Activated CD8-positive, alpha-beta memory T cell treated with anti-CD3 and anti-CD28 coated beads, Interleukin-2, amount 50 U/mL, for 48 hours (primary cell): ENCODE results near the gene DRC3.

Source experiments
- DNase-seq: peaks from one replicate; pipeline ENCODE4 v3.0.0-alpha.2; 2020

The DRC3 gene

GRCh38 chr17:17970699-17971430 lies 1.8 kb upstream of the DRC3 start:
- DNase-seq, result no peak

GRCh38 chr17:17971431-17972125 lies 1.1 kb upstream of the DRC3 start:
- DNase-seq, result no peak

DNA sequence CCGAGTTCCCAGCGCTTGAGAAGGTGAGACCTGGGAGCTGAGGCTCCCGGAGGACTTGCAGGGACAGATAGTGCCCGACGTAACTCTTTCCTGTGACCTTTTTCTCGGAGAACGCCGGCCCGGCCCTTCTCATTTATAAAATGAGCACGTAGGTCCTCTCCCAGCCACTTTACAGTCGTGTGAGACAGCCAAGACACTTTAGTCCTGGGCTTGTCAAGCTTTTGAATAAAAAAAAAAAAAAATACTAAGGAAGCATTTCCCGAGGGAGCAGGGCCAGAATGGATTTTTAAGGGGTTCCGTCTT lies 241 bp downstream of the DRC3 start:
- DNase-seq, result no peak

DNA sequence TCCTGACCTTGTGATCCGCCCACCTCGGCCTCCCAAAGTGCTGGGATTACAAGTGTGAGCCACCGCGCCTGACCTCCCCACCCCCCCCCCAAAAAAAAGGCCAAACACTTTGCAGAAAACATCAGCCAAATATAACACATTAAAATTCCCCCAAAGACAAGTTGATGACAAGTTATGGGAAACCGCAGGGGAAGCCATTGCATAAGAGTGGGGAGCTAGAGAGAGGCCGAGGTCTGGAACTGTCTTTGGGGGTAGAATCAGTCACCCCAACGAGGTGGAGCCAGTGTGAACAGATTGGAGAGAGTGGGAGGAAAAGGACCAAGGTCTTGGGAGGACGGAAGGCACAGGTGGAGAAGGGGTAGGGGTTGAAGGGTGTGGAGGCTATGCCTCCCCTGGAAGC lies 2.8 kb downstream of the DRC3 start:
- no peak for DNase-seq

DNA sequence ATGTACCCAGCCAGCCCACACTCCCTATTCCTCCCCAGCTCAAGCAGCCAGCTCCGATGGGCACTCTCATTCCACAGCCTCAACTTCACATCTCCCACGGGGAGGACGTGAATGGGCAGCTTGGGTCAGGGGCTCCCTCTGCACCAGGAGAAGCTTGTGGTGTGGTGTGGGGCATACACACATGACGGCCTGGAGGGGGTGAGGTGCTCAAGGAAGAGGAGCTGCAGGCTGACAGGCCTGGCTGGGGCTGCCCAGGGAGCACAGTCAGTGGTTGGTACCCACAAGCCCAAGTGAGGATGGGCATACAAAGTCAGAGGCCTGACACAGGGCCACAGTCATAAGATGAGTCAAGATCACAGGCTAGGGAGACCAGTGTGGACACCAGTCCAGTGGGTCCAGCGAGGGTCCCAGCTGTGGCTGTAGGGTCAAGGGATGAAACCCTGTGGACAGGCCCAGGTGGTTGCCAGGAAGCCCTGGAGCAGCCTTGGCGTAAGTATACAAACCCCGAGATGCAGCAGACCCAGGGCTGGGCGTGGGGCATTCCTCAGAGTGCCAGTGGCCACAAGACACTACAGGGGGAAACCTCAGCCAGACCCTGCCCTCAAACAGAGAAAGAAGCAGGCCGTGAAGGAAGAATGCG lies 4.4 kb downstream of the DRC3 start:
- no peak for DNase-seq

GRCh38 chr17:17978481-17979424 lies 6.1 kb downstream of the DRC3 start:
- no peak for DNase-seq

DNA sequence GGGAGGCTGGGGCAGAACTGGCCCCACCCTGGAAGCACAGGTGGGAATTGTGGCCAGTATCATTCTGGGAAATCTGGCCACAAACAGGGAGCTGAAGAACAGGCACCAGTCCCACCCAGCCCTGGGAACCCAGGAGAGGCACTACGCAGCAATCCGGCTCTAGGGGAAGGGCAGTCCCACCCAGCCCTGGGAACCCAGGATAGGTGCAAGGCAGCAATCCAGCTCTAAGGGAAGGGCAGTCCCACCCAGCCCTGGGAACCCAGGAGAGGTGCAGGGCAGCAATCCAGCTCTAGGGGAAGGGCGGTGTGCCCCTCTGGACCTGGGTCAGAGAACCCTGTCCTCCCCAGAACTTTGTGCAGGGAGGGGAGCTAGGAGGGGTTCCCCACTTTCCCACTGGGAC lies 7.1 kb downstream of the DRC3 start:
- DNase-seq, result no peak

DNA sequence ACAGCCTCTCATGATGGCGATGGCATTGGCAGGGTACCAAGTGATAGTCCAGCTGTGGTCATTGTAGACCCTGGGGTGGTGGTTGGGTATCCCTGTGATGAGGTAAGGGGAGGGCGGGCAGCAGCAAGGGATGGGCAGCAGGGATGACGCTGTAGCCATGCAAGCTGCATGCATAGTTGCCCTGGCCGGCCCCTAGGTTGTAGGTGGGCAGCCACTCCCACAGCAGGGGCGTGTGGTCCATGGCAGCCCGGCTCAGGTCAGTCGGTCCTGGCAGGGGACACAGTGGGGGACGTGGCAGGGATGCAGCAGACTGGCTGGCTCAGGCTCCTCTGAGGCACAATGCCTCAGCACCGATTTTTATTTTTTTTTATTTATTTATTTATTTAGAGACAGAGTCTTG lies 8.7 kb downstream of the DRC3 start:
- no peak for DNase-seq

DNA sequence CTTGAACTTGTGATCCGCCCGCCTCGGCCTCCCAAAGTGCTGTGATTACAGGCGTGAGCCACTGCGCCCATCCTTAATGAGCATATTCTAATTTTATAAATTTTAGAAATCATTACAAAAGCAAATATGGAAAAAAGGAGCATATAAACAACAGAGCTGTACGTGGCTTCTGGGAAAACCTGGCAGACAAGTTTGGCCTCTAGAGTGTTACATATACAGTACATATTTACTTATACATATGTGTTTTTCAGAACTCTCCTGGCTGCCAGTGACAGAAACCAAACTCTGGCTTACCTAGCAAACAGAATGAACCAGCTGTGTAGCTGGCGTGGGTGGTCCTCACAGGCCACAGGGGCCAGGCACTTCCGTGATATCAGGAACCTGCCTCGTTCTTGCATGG lies 10.1 kb downstream of the DRC3 start:
- DNase-seq, result no peak

DNA sequence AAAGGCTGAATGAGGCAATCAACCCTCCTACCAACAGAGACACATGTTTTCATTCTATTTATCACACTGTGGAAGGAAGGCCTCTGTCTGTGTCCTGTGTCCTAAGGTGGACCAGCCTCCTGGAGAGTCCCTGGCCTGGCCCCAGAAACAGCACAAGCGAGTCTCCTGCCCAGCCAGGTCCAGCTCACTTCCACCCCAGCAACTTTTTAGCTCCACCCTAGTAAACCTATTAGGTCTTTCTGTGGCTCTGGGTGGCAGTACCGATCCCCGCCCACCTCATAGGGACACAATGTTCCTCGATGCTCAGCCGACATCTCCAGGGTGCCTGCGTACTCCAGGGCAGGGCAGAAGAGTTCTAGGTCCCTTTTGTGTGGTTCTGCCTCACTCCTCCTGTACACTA lies 10.7 kb downstream of the DRC3 start:
- no peak for DNase-seq

DNA sequence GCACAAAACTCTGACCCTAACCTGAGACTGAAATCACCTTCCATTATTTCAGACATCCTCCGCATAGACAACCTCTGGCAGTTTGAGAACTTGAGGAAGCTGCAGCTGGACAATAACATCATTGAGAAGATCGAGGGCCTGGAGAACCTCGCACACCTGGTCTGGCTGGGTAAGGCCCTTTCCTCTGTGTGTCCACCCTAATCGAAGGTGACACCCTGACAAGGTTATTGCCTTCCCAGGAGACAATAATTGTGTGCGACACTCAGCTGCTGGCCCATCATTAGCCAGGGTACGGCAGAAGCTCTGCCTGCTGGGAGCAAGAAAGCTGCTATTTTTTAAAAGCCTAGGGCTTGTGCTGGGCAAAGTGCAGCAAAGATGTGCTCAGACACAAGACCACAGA lies 11.1 kb downstream of the DRC3 start:
- no peak for DNase-seq

DNA sequence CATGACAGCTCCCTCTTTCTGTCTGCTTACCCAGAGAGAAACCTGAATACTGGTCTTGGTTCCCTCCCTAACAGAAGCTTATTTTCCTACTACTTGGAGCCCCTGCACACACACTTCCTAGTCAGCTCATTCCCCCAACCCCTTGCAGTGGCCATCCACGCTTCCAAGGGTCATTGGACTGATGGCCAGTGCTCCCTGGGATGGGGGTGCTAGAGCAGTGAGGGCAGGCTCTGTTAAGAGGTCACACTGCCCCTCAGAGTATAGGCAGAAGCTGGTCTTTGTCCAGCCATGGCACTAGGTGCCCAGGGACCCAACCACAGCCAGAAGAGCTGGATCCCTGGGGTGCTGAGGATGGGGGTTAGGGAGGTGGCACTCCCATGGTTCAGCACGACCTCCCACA lies 12.5 kb downstream of the DRC3 start:
- DNase-seq, result no peak

DNA sequence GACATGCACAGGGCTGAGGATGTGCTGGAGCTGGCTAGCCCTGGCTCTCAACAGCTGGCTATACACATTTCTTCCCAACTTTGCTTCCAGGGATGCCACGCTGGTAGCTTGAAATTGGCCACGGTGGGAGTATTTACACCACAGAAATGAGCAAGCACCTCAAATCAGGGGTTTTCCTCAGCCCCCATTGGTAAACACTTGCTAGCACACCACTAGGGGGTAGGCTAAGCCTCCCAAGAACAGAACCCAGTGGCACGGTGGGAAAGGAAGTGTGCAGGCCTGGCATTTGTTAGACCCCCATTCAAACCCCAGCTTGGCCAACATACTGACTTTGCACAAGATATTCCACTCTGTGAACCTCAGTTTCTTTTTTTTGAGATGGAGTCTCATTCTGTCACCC lies 12.9 kb downstream of the DRC3 start:
- no peak for DNase-seq

DNA sequence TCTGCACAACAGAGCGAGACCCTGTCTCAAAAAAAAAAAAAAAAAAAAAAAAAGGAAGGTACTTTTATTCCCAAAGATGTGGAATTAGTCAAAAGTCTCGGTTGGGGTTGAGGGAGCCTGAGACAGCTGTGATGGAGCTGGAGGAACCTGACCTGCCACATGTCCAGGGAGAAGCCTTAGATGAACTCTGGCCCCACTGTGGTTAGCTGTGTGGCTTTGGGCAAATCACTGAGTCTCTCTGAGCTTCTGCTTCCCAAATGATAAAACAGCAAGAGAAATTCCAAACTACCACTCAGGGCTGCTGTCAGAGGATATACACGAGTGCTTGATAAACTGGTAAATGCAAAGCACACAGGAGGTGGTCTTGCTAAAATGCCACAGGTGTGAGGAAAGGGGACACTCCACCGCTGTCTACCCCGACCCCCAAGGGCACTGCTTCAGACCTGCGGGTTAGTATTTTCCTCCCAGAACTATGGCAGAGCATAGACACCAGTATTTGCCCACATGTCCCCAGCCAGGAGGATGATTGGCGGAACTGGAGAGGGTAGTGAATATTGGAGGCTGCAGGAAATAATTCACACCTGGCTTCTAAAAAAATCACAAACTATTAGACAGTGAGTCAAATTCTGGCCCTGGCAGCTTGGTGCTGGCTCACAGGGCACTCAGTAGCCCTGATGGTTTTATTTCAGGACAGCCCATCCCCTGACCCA lies 14.7 kb downstream of the DRC3 start:
- no peak for DNase-seq

GRCh38 chr17:17987901-17988300 lies 15.2 kb downstream of the DRC3 start:
- no peak for DNase-seq

DNA sequence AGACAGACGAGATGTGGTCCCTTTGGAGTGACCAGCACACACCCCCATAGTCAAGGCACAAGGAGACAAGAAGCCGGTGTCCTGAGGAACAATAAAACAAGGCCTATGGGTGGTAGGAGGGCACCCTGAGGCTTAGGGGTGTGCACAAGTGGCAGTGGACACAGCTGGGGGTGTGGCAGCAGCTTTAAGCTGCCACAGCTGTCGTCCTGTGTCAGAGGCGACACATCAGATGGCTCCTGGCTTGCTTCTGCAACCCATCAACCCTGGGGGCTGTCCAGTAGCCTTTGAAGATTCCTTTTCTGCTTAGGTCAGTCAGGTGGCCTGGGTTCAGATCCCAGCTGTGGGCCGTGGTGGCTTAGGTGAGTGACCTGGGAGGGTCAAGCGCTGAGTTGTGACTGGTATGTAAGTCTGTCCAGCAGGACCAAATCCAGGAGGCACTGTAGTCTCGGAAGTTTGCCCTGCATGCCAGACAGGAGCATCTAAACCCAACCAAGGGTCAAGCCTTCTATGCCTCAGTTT lies 15.8 kb downstream of the DRC3 start:
- DNase-seq, result no peak

DNA sequence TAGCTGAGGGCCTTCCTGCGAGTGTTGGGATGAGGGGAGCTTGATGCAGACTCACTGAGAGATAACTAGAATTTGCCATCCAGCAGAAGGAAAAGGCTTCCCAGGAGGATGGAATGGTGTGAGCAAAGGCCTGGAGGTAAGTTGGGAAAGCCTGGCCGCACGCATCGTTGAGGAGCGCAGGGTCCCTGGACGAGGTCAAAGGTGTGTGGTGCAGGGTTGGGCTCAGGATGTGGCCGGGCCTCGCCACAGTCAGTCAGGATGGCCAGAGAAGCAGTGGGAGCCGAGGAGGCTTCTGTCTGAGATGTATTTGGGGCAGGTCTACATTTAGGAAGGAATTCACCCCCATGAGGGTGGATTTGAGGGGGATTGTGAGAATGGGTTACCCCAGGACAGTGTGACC lies 16.4 kb downstream of the DRC3 start:
- no peak for DNase-seq

- DNase-seq, result no peak
These were observed 17.0 kb downstream of the DRC3 start for GRCh38 chr17:17989618-17990017.

- no peak for DNase-seq
These were observed 17.6 kb downstream of the DRC3 start for GRCh38 chr17:17990282-17990681.

DNA sequence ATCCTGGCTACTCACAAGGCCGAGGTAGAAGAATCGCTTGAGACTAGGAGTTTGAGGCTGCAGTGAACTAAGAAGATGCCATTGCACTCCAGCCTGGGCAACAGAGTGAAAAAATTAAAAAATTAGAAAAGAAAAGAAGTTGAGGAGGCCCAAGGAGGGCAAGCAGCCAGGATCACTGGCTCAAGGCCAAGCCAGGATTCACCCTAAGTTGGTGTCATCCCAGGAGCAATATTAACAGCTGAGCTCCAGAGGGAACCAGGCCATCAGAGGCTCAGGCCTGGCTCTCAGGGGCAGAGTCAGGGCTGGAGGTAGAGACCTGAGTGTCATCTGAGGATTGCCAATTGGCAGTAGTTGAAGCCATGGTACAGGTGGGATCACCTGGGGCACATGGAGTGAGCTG lies 20.7 kb downstream of the DRC3 start:
- DNase-seq, result no peak

GRCh38 chr17:17993852-17994251 lies 21.2 kb downstream of the DRC3 start:
- no peak for DNase-seq

DNA sequence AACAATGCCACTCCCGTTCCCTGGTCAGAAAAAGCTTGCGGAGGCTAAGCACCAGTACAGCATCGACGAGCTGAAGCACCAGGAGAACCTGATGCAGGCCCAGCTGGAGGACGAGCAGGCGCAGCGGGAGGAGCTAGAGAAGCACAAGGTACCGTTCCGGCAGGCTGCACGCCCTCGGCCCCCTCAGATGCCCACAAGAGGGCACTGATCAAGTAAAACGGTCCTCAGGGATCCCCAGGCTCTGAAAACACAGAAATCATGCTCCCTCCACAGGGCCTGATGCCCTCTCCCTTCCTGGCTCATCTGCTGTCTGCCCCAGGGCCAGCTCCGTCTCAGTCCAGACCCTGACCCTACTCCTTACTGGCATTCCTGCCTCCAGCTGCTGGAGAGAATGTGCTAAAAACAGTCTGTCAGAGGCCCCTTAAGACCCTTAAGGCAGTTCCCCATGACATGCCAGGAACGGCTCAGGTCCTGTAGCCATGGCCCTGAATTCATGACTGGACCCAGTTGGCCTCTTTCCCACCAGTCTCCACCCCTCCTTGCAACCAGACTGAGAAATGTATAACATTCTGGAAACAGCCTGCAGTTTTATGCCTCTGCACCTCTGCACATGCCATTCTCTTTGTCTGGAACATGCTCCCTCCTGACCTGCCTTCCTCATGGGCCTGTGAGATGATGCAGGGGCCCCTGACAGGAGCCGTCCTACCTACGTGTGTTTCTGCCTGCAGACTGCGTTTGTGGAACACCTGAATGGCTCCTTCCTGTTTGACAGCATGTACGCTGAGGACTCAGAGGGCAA lies 21.8 kb downstream of the DRC3 start:
- peak; percentile 60 for DNase-seq
